Transverse colon (tissue), 4 donors: ENCODE data around the gene TTC32.

Experiments
- CTCF ChIP-seq, 5 experiments: fragments of 200-600 bp in 3 of 5; fragments of 450-650 bp in 2 of 5; sonication (generic) in 3 of 5; IDR thresholded peaks; 1 replicate in 2 of 5; 2 replicates in 3 of 5; pipeline ENCODE4 v1.5.1; 2016 to 2017; ENCODE audit warnings: antibody characterized with exemption in 5 of 5, inconsistent platforms in 3 of 5, mild to moderate bottlenecking in 2 of 5, moderate library complexity in 1 of 5
- EP300 ChIP-seq: sonication (generic); formaldehyde crosslinking; IDR thresholded peaks from one replicate; pipeline ENCODE4 v1.6.1; 2017; ENCODE audit warnings: antibody characterized with exemption, low read depth
- POLR2AphosphoS5 ChIP-seq, 3 donors: sonication (generic); formaldehyde crosslinking; IDR thresholded peaks; one replicate each; pipeline ENCODE4 v1.6.1; 2016; ENCODE audit warnings: antibody characterized with exemption in 3 of 3

GRCh38 chr2:19886261-19886660, 15.5 kb downstream of the TTC32 start:
- TF ChIP-seq CTCF (IDR thresholded peaks at IDR 0.05) (no peak), POLR2AphosphoS5 (IDR thresholded peaks at IDR 0.05) (no peak), EP300 (no peak)
